Endothelial cell (in vitro differentiated cells): ENCODE data around the gene ADIPOR2. TPM values are rescaled to one million over a fixed set of nuclear protein-coding genes. Genes with fewer than 3 reads are reported as not detected.

Experiments used
- DNase-seq: peaks from one replicate; pipeline ENCODE4 v3.0.0; 2021; ENCODE audit warnings: low spot score
- H3K27ac Mint-ChIP-seq: one replicate; pipeline ENCODE4 v1.8.0; 2021; ENCODE audit warnings: mixed read lengths, inconsistent platforms; ENCODE audit not compliant: unreplicated experiment
- H3K27me3 Mint-ChIP-seq: one replicate; pipeline ENCODE4 v1.8.0; 2021; ENCODE audit warnings: mild to moderate bottlenecking, moderate library complexity, mixed read lengths, inconsistent platforms; ENCODE audit not compliant: unreplicated experiment
- H3K36me3 Mint-ChIP-seq: one replicate; pipeline ENCODE4 v1.8.0; 2021; ENCODE audit warnings: mild to moderate bottlenecking, low read depth, mixed read lengths, inconsistent platforms; ENCODE audit not compliant: unreplicated experiment
- H3K4me1 Mint-ChIP-seq: one replicate; pipeline ENCODE4 v1.8.0; 2021; ENCODE audit warnings: mild to moderate bottlenecking, mixed read lengths, inconsistent platforms; ENCODE audit not compliant: unreplicated experiment
- H3K4me3 Mint-ChIP-seq: one replicate; pipeline ENCODE4 v1.8.0; 2021; ENCODE audit warnings: mild to moderate bottlenecking, mixed read lengths, inconsistent platforms; ENCODE audit not compliant: unreplicated experiment
- H3K9me3 Mint-ChIP-seq: one replicate; pipeline ENCODE4 v1.8.0; 2021; ENCODE audit warnings: mixed read lengths, inconsistent platforms; ENCODE audit not compliant: unreplicated experiment
- total RNA-seq: library from RNA; stranded (reverse); fragmentation: NEBNext Ultra II Directional; extraction: Animal tissue kit (Norgen Biotek cat#: 25700); gene quantifications from one replicate; pipeline ENCODE4 v1.2.1, GENCODE V29; 2021; ENCODE audit not compliant: unreplicated experiment
- TF ChIP-seq, protein P1 (sequence below): fragments of 200-600 bp; sonication (generic); IDR thresholded peaks from one replicate; pipeline ENCODE4 v1.5.0; 2021; ENCODE audit warnings: antibody characterized with exemption; ENCODE audit not compliant: unreplicated experiment

ADIPOR2 gene
- total RNA-seq, 1 donor from 2014 or later: 41.8 TPM

DNA sequence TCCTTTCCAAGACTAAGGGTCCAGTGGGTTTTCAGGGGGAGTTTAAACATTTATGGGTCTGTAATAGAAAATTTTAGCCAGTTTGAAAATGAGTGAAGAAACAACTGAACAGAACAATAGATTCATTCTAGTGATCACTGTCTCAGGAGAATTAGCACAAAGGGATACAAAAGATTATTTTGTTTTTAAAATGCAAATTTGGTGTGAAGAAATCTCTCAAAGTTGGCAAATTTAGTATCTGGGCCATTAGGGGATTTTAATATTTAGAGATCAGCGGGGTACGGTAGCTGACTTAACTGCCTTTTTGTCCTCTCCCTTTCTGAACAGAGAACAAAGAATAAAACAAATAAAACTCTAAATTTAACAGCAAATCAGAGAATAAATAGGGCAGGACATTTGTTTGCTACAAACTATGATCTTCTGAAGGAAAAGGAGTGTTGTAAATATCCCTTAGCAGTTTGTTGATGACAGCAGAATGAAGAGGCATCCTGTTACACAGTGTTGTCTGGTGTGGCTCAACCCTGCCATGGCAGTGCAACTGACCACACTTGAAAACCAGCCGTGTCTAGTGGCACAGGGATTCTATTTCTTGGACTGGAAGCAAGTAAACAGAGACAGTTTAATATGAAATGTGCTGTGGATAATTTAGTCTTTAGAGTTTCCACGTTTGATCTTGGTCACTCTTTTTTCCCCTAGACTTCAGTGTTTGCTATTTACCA, 83.2 kb downstream of the ADIPOR2 start:
- H3K27ac Mint-ChIP-seq: no peak overlapping the region
- H3K4me3 Mint-ChIP-seq: no peak overlapping the region
- H3K4me1 Mint-ChIP-seq: peaks cover 15% of the 10 kb centered on the region
- H3K9me3 Mint-ChIP-seq: no peaks in the 10 kb centered on the region
- no peaks in the 10 kb centered on the region for H3K36me3 Mint-ChIP-seq
- TF ChIP-seq, protein P1, sequence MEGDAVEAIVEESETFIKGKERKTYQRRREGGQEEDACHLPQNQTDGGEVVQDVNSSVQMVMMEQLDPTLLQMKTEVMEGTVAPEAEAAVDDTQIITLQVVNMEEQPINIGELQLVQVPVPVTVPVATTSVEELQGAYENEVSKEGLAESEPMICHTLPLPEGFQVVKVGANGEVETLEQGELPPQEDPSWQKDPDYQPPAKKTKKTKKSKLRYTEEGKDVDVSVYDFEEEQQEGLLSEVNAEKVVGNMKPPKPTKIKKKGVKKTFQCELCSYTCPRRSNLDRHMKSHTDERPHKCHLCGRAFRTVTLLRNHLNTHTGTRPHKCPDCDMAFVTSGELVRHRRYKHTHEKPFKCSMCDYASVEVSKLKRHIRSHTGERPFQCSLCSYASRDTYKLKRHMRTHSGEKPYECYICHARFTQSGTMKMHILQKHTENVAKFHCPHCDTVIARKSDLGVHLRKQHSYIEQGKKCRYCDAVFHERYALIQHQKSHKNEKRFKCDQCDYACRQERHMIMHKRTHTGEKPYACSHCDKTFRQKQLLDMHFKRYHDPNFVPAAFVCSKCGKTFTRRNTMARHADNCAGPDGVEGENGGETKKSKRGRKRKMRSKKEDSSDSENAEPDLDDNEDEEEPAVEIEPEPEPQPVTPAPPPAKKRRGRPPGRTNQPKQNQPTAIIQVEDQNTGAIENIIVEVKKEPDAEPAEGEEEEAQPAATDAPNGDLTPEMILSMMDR: no peak
- no peaks in the 10 kb centered on the region for H3K27me3 Mint-ChIP-seq
- no peak for DNase-seq

GRCh38 chr12:1776170-1776921, 85.5 kb downstream of the ADIPOR2 start:
- Mint-ChIP-seq H3K4me1 (peaks cover 15% of the 10 kb centered on the region), H3K36me3 (no peaks in the 10 kb centered on the region), H3K4me3 (no peak overlapping the region), H3K9me3 (no peaks in the 10 kb centered on the region), H3K27ac (no peak overlapping the region), H3K27me3 (no peaks in the 10 kb centered on the region)
- TF ChIP-seq, protein P1: no peak
- DNase-seq: no peak

GRCh38 chr12:1777798-1778197, 86.9 kb downstream of the ADIPOR2 start:
- DNase-seq: no peak
- Mint-ChIP-seq H3K27ac (no peak overlapping the region), H3K4me1 (peaks cover 15% of the 10 kb centered on the region), H3K36me3 (no peaks in the 10 kb centered on the region), H3K27me3 (no peaks in the 10 kb centered on the region), H3K9me3 (no peaks in the 10 kb centered on the region), H3K4me3 (no peak overlapping the region)
- TF ChIP-seq, protein P1: no peak

DNA sequence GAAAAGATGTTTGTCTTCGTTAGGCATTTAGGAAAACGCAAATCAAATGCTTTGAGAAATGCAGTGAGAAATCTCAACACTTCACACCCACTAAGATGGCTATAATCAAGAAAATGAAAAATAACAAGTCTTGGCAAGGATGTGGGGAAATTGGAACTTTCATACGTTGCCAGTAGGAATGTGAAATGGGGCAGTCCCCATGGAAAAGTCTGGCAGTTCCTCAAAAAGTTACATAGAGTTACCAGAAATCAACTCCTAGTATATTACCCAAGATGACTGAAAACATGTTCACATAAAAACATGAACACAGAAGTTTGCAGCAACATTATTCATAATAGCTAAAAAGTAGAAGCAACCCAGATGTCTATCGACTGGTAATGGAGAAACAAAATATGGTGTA, 88.0 kb downstream of the ADIPOR2 start:
- TF ChIP-seq, protein P1: no peak
- H3K4me3 Mint-ChIP-seq: no peak overlapping the region
- no peaks in the 10 kb centered on the region for H3K9me3 Mint-ChIP-seq
- peaks cover 15% of the 10 kb centered on the region for H3K4me1 Mint-ChIP-seq
- H3K36me3 Mint-ChIP-seq: no peaks in the 10 kb centered on the region
- no peaks in the 10 kb centered on the region for H3K27me3 Mint-ChIP-seq
- DNase-seq: no peak
- H3K27ac Mint-ChIP-seq: no peak overlapping the region

DNA sequence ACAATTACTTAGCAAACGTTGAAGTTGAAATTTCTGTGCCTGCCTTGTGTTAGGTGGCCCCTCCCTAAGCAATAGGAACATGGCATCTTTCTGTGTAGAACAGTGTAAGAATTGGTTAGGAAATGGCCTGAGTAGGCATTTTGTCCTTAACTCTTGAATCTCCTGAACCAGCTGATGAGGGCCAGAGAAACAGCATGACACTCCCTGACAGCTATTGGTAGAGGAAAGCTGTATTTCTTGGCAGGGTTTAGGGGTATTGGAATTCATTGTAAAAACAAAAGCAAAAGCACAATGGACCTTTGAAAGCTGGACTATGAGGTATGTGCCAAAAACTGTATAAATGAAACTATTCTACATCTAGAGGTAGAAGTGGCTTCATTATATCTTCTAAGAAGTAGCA, 88.9 kb downstream of the ADIPOR2 start:
- no peak for DNase-seq
- Mint-ChIP-seq H3K9me3 (no peaks in the 10 kb centered on the region), H3K36me3 (no peaks in the 10 kb centered on the region), H3K27me3 (no peaks in the 10 kb centered on the region), H3K27ac (no peak overlapping the region), H3K4me1 (peaks cover 15% of the 10 kb centered on the region), H3K4me3 (no peak overlapping the region)
- TF ChIP-seq, protein P1: no peak
